ENCODE results near the gene COL5A1. TPM values are rescaled to one million over a fixed set of nuclear protein-coding genes. Genes with fewer than 3 reads are reported as not detected.

Gene COL5A1
- total RNA-seq, 1 donor from 2014 or later = 13.9 TPM

DNA sequence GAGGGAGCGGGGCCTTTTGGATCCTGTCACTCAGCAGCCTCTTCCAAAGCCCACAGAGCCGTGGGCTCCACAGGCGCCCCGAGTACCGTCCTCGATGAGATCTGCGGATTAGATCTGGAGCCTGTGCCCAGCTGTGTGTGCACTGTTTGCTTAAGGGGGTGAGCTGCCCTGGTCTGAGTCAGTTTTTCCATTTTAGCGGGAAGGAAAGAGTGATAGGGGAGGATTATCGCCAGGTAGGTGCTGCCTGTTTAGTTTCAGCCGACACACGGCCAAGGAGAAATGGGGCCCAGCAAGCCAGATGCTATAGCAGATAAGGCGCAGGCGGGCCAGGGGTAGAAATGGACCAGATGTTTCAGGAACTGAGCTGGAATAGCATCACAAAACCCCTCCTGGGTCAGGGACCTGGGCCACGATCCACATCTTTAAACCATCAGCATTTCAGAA, 18.1 kb downstream of the COL5A1 start:
- Histone ChIP-seq H3K36me3 (no peaks in the 10 kb centered on the region), H3K27me3 (ENCODE audit: low read depth) (no peaks in the 10 kb centered on the region), H3K9me3 (replicated peaks) (peaks cover 6% of the 10 kb centered on the region), H3K27ac (replicated peaks) (no peak overlapping the region), H3K4me3 (no peak overlapping the region), H3K4me1 (peaks cover 34% of the 10 kb centered on the region)
- DNase-seq = peak; percentile 10
- no peak for TF ChIP-seq CTCF (IDR thresholded peaks at IDR 0.05; ENCODE audit: borderline replicate concordance)
- intact Hi-C loops (cut with micrococcal nuclease) = no loop called here

- no peaks in the 10 kb centered on the region for H3K36me3 ChIP-seq
- H3K4me3 ChIP-seq = no peak overlapping the region
- peaks cover 34% of the 10 kb centered on the region for H3K4me1 ChIP-seq
- H3K9me3 ChIP-seq (replicated peaks) = peaks cover 6% of the 10 kb centered on the region
- H3K27ac ChIP-seq (replicated peaks) = no peak overlapping the region
- no peaks in the 10 kb centered on the region for H3K27me3 ChIP-seq (ENCODE audit: low read depth)
- DNase-seq = no peak
- intact Hi-C loops (cut with micrococcal nuclease) = no loop called here
- peak; percentile 37 for TF ChIP-seq CTCF (IDR thresholded peaks at IDR 0.05; ENCODE audit: borderline replicate concordance)
Observed at GRCh38 chr9:134660407-134660806, 18.8 kb downstream of the COL5A1 start.

DNA sequence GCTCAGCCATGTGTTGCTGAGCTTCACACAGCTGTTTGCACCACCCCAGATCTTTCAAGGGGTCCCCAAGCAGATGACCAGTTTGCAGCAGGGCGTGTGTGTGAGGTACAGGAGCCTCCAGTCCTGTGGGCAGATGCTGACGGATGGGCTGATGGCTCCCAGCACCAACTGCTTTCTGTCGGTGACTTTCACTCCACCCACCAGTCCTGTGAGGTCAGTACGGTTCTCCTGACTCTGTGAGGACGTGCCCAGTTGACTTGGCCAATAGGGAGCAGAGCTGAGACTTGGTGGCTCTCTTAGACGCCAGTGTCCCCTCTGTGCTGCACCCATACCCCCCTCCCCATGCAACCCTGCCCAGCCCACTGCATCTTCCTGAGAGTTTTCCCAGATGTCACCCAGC, 19.7 kb downstream of the COL5A1 start:
- no peaks in the 10 kb centered on the region for H3K36me3 ChIP-seq
- no peak for TF ChIP-seq CTCF (IDR thresholded peaks at IDR 0.05; ENCODE audit: borderline replicate concordance)
- no peak overlapping the region for H3K4me3 ChIP-seq
- intact Hi-C loops (cut with micrococcal nuclease) = no loop called here
- no peaks in the 10 kb centered on the region for H3K27me3 ChIP-seq (ENCODE audit: low read depth)
- H3K4me1 ChIP-seq = peaks cover 34% of the 10 kb centered on the region
- H3K27ac ChIP-seq (replicated peaks) = peak overlapping the region; percentile 83
- peaks cover 6% of the 10 kb centered on the region for H3K9me3 ChIP-seq (replicated peaks)
- DNase-seq = peak; percentile 15

DNA sequence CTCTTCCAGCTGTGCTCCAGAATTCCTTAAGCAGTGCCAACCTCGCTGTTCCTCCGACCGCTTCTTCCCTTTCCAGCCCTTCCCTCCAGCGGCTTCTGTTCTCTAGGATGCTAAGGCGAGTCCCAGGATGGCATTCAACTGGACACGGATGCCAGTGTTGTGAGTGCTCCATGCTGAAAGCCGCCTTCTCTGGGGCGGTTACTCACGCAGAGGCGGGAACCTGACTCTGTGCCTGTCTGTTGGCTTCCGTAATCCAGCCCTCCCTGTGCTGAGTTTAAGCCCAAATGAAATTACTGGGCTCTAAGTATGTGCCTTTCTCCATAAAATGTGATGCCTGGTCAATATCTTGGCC, 20.2 kb downstream of the COL5A1 start:
- Histone ChIP-seq H3K4me1 (peaks cover 34% of the 10 kb centered on the region), H3K9me3 (replicated peaks) (peaks cover 6% of the 10 kb centered on the region), H3K4me3 (no peak overlapping the region), H3K27me3 (ENCODE audit: low read depth) (no peaks in the 10 kb centered on the region), H3K36me3 (no peaks in the 10 kb centered on the region), H3K27ac (replicated peaks) (peak overlapping the region; percentile 83)
- intact Hi-C loops (cut with micrococcal nuclease) = no loop called here
- DNase-seq = peak; percentile 17
- no peak for TF ChIP-seq CTCF (IDR thresholded peaks at IDR 0.05; ENCODE audit: borderline replicate concordance)

GRCh38 chr9:134662143-134662876, 20.7 kb downstream of the COL5A1 start:
- Histone ChIP-seq H3K4me3 (peak overlapping the region; percentile 3), H3K4me1 (peaks cover 34% of the 10 kb centered on the region)

More at GRCh38 chr9:134662143-134662876, 20.7 kb downstream of the COL5A1 start:
- no peaks in the 10 kb centered on the region for H3K36me3 ChIP-seq
- intact Hi-C loops (cut with micrococcal nuclease) = no loop called here
- peak overlapping the region; percentile 83 for H3K27ac ChIP-seq (replicated peaks)
- peaks cover 6% of the 10 kb centered on the region for H3K9me3 ChIP-seq (replicated peaks)
- no peak for TF ChIP-seq CTCF (IDR thresholded peaks at IDR 0.05; ENCODE audit: borderline replicate concordance)
- peak; percentile 61 for DNase-seq
- no peaks in the 10 kb centered on the region for H3K27me3 ChIP-seq (ENCODE audit: low read depth)
